ENCODE results near the gene LHFPL6. TPM values are rescaled to one million over a fixed set of nuclear protein-coding genes. Genes with fewer than 3 reads are reported as not detected.

Gene LHFPL6
- total RNA-seq, 3 donors from 2014 or later (not counting 1 experiment from before 2014, with no cell fraction given), result not detected

GRCh38 chr13:39577203-39577602 lies 25.8 kb downstream of the LHFPL6 start:
- peaks cover 4 to 8% of the 10 kb centered on the region in 2 donors for H3K27me3 Mint-ChIP-seq (ENCODE audit: low read depth in 2 of 2)
- DNase-seq (no peak), ATAC-seq (no peak)
- H3K27ac Mint-ChIP-seq, result no peak overlapping the region
- no peaks in the 10 kb centered on the region for H3K36me3 ChIP-seq (ENCODE audit: control insufficient read depth, insufficient read depth, low read length)
- H3K36me3 Mint-ChIP-seq, result no peaks in the 10 kb centered on the region
- TF ChIP-seq CTCF (IDR thresholded peaks at IDR 0.05), result no peak
- no peak overlapping the region for H3K4me3 ChIP-seq (ENCODE audit: low read length)
- H3K4me1 ChIP-seq (ENCODE audit: control insufficient read depth, insufficient read depth, low read length), result no peaks in the 10 kb centered on the region
- no peaks in the 10 kb centered on the region for H3K4me1 Mint-ChIP-seq
- H3K27me3 ChIP-seq (ENCODE audit: control insufficient read depth, insufficient read depth, low read length), result no peaks in the 10 kb centered on the region
- intact Hi-C loops (cut with micrococcal nuclease), result no loop called here
- no peak overlapping the region for H3K27ac ChIP-seq (ENCODE audit: low read length)
- H3K4me3 Mint-ChIP-seq, result no peak overlapping the region
- H3K9me3 ChIP-seq (ENCODE audit: control insufficient read depth, insufficient read depth, low read length), result no peaks in the 10 kb centered on the region
- 77% methylated on average over 1 of the region's 2 CpGs for WGBS (ENCODE audit: insufficient coverage)
- H3K9me3 Mint-ChIP-seq, result no peaks in the 10 kb centered on the region

- no peak for TF ChIP-seq CTCF (IDR thresholded peaks at IDR 0.05)
- Histone ChIP-seq H3K36me3 (ENCODE audit: control insufficient read depth, insufficient read depth, low read length) (no peaks in the 10 kb centered on the region), H3K27ac (ENCODE audit: low read length) (no peak overlapping the region), H3K4me3 (ENCODE audit: low read length) (no peak overlapping the region), H3K4me1 (ENCODE audit: control insufficient read depth, insufficient read depth, low read length) (no peaks in the 10 kb centered on the region), H3K9me3 (ENCODE audit: control insufficient read depth, insufficient read depth, low read length) (no peaks in the 10 kb centered on the region), H3K27me3 (ENCODE audit: control insufficient read depth, insufficient read depth, low read length) (no peaks in the 10 kb centered on the region)
- 93% methylated on average over 11 of the region's 11 CpGs for WGBS (ENCODE audit: insufficient coverage)
- no peak overlapping the region for H3K27ac Mint-ChIP-seq
- no peaks in the 10 kb centered on the region for H3K9me3 Mint-ChIP-seq
- intact Hi-C loops (cut with micrococcal nuclease), result no loop called here
- no peaks in the 10 kb centered on the region for H3K4me1 Mint-ChIP-seq
- ATAC-seq (no peak), DNase-seq (no peak)
- peaks cover 0 to 8% of the 10 kb centered on the region in 2 donors for H3K27me3 Mint-ChIP-seq (ENCODE audit: low read depth in 2 of 2)
- H3K36me3 Mint-ChIP-seq, result no peaks in the 10 kb centered on the region
- H3K4me3 Mint-ChIP-seq, result no peak overlapping the region
Observed at GRCh38 chr13:39575641-39576238, 27.3 kb downstream of the LHFPL6 start.

GRCh38 chr13:39571502-39572092 lies 31.4 kb downstream of the LHFPL6 start:
- DNase-seq, result no peak
- Mint-ChIP-seq H3K9me3 (no peaks in the 10 kb centered on the region), H3K27me3 (ENCODE audit: low read depth in 2 of 2) (no peaks in the 10 kb centered on the region), H3K36me3 (no peaks in the 10 kb centered on the region), H3K27ac (no peak overlapping the region), H3K4me3 (no peak overlapping the region), H3K4me1 (no peaks in the 10 kb centered on the region)
- no peak for TF ChIP-seq CTCF (IDR thresholded peaks at IDR 0.05)
- WGBS (ENCODE audit: insufficient coverage), result 92% methylated on average over 15 of the region's 15 CpGs
- Histone ChIP-seq H3K4me1 (ENCODE audit: control insufficient read depth, insufficient read depth, low read length) (no peaks in the 10 kb centered on the region), H3K27ac (ENCODE audit: low read length) (no peak overlapping the region), H3K4me3 (ENCODE audit: low read length) (no peak overlapping the region), H3K36me3 (ENCODE audit: control insufficient read depth, insufficient read depth, low read length) (no peaks in the 10 kb centered on the region), H3K9me3 (ENCODE audit: control insufficient read depth, insufficient read depth, low read length) (no peaks in the 10 kb centered on the region), H3K27me3 (ENCODE audit: control insufficient read depth, insufficient read depth, low read length) (no peaks in the 10 kb centered on the region)
- intact Hi-C loops (cut with micrococcal nuclease), result no loop called here
- ATAC-seq, result no peak

GRCh38 chr13:39567569-39567968 lies 35.4 kb downstream of the LHFPL6 start:
- H3K4me3 ChIP-seq (ENCODE audit: low read length), result no peak overlapping the region
- no peak for ATAC-seq
- Mint-ChIP-seq H3K9me3 (no peaks in the 10 kb centered on the region), H3K4me3 (no peak overlapping the region), H3K27ac (no peak overlapping the region), H3K27me3 (ENCODE audit: low read depth in 2 of 2) (no peaks in the 10 kb centered on the region), H3K4me1 (no peaks in the 10 kb centered on the region), H3K36me3 (no peaks in the 10 kb centered on the region)
- no CpG with 5 or more reads among the region's 1 CpG for WGBS (ENCODE audit: insufficient coverage)
- H3K27me3 ChIP-seq (ENCODE audit: control insufficient read depth, insufficient read depth, low read length), result no peaks in the 10 kb centered on the region
- intact Hi-C loops (cut with micrococcal nuclease), result no loop called here
- H3K36me3 ChIP-seq (ENCODE audit: control insufficient read depth, insufficient read depth, low read length), result no peaks in the 10 kb centered on the region
- H3K9me3 ChIP-seq (ENCODE audit: control insufficient read depth, insufficient read depth, low read length), result no peaks in the 10 kb centered on the region
- no peaks in the 10 kb centered on the region for H3K4me1 ChIP-seq (ENCODE audit: control insufficient read depth, insufficient read depth, low read length)
- no peak overlapping the region for H3K27ac ChIP-seq (ENCODE audit: low read length)
- TF ChIP-seq CTCF (IDR thresholded peaks at IDR 0.05), result no peak
- DNase-seq, result no peak

Data from natural killer cell (primary cell).